Brain microvascular endothelial cell (primary cell): Measurements from ENCODE around the gene ATP9B.
"Not testable (repeated sequence)": the region's sequence is repeated elsewhere in the genome, so short reads cannot be mapped to it uniquely, and the experiment has no call there.

Experiments used
- DNase-seq: peaks from one replicate; pipeline ENCODE4 v3.0.0-alpha.2; 2020
- H3K27ac ChIP-seq: fragments of 250-450 bp; sonication (Bioruptor Pico); 2 replicates; pipeline ENCODE4 v1.5.1; 2020; ENCODE audit warnings: mild to moderate bottlenecking, moderate library complexity
- H3K27me3 ChIP-seq: fragments of 250-450 bp; sonication (Bioruptor Pico); replicated peaks from 2 replicates; pipeline ENCODE4 v1.5.1; 2020; ENCODE audit warnings: mild to moderate bottlenecking
- H3K36me3 ChIP-seq: fragments of 250-450 bp; sonication (Bioruptor Pico); replicated peaks from 2 replicates; pipeline ENCODE4 v1.5.1; 2020; ENCODE audit warnings: mild to moderate bottlenecking
- H3K4me3 ChIP-seq: 2 replicates; pipeline ENCODE4 v1.5.1; 2011; ENCODE audit warnings: low read depth, mild to moderate bottlenecking, control low read depth, low read length, moderate library complexity
- in situ Hi-C: cut with HindIII; loops from 2 replicates; pipeline ENCODE4 v1.10.0; 2017; ENCODE audit warnings: low sequenced_read_pairs, low pct_ligation_motif_present
- TF ChIP-seq, protein P1 (sequence below): IDR thresholded peaks from 2 replicates; pipeline ENCODE4 v1.5.1; 2011; ENCODE audit warnings: low read depth, mild to moderate bottlenecking, moderate library complexity, low read length, control low read depth, inconsistent platforms; ENCODE audit errors: missing control alignments

Gene ATP9B

DNA sequence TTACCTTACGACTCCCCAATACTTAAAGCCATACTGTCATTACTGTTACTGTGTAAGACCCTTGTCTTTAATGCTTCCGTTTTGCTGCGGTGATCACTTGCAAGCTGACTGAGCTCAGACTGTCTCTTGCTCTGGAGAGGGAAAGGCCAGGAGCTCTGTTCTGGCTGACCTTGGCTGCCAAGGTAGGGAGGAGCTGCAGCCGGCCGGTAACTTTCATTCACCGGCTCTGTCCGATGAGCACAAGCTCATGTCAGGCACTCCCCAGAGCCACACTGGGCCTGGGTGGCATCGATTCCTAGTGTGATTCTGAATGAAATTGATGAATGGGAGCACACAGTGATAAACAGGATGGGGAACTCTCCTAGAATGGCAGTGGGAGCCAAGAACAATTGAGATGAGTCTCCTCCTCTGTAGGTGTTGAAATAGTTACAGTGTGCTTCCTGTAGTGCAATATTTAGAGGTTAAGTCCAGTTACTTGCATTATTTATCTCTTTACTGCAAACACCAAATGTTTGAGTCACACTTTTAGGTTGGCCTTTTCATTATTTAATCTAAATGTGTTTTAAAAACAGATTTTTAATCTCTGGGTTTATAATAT is 100.9 kb downstream of the ATP9B start:
- no peak for DNase-seq
- H3K4me3 ChIP-seq = no peak overlapping the region
- no peak overlapping the region for H3K27ac ChIP-seq
- TF ChIP-seq, protein P1, sequence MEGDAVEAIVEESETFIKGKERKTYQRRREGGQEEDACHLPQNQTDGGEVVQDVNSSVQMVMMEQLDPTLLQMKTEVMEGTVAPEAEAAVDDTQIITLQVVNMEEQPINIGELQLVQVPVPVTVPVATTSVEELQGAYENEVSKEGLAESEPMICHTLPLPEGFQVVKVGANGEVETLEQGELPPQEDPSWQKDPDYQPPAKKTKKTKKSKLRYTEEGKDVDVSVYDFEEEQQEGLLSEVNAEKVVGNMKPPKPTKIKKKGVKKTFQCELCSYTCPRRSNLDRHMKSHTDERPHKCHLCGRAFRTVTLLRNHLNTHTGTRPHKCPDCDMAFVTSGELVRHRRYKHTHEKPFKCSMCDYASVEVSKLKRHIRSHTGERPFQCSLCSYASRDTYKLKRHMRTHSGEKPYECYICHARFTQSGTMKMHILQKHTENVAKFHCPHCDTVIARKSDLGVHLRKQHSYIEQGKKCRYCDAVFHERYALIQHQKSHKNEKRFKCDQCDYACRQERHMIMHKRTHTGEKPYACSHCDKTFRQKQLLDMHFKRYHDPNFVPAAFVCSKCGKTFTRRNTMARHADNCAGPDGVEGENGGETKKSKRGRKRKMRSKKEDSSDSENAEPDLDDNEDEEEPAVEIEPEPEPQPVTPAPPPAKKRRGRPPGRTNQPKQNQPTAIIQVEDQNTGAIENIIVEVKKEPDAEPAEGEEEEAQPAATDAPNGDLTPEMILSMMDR = no peak
- no peaks in the 10 kb centered on the region for H3K36me3 ChIP-seq
- no peaks in the 10 kb centered on the region for H3K27me3 ChIP-seq
- in situ Hi-C loops = no loop called here

DNA sequence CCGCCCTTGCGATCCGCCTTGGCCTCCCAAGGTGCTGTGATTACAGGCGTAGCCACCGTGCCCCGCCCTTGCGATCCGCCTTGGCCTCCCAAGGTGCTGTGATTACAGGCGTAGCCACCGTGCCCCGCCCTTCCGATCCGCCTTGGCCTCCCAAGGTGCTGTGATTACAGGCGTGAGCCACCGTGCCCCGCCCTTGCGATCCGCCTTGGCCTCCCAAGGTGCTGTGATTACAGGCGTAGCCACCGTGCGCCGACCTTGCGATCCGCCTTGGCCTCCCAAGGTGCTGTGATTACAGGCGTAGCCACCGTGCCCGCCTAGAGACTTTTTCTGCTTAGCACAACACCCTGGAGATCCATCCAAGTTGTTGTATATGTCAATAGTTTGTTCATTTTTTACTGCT is 103.1 kb downstream of the ATP9B start:
- in situ Hi-C loops, H3K36me3 ChIP-seq, DNase-seq, H3K27me3 ChIP-seq, H3K27ac ChIP-seq, H3K4me3 ChIP-seq: not testable (repeated sequence)

DNA sequence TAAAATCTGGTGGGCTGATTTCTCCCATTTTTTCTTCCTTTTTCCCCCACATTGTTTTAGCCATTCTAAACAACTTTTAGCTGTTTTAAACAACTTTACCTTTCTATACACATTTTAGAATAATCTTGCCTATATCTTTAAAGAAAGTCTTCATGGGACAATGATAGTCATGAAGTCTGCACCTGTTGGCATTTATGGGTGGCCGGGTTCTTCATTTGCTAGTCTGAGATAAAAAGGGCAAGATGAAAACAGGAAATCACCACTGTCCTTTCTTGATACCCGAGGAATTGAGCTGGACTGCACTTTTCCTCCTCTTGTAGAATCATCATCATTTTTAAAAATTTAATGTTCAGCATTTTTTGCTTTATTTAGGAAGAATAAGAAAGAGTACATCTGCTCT is 104.5 kb downstream of the ATP9B start:
- TF ChIP-seq, protein P1 = no peak
- Histone ChIP-seq H3K4me3 (no peak overlapping the region), H3K27ac (no peak overlapping the region), H3K36me3 (no peaks in the 10 kb centered on the region), H3K27me3 (no peaks in the 10 kb centered on the region)
- in situ Hi-C loops = no loop called here
- no peak for DNase-seq

DNA sequence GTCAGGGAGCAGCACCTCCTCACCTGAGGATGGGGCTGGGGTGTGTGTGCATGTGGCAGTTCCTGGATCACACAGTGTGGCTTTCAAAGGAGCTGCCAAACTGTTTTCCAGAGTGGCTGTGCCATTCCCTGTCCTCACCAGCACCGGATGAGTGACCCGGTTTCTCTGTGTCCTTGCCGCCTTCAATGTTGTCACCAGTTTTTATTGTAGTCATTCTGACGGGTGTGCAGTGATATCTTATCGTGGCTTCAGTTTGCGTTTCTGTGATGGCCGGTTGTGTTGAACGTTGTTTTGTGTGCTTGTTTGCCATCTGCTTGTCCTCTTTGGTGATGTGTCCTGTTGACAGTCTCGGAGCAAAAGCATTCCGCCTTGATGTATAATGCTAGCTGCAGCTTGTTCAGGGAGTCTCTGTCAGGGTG is 108.9 kb downstream of the ATP9B start:
- H3K4me3 ChIP-seq = no peak overlapping the region
- no peaks in the 10 kb centered on the region for H3K27me3 ChIP-seq
- no peak overlapping the region for H3K27ac ChIP-seq
- no peaks in the 10 kb centered on the region for H3K36me3 ChIP-seq
- in situ Hi-C loops = no loop called here
- TF ChIP-seq, protein P1 = no peak
- no peak for DNase-seq

DNA sequence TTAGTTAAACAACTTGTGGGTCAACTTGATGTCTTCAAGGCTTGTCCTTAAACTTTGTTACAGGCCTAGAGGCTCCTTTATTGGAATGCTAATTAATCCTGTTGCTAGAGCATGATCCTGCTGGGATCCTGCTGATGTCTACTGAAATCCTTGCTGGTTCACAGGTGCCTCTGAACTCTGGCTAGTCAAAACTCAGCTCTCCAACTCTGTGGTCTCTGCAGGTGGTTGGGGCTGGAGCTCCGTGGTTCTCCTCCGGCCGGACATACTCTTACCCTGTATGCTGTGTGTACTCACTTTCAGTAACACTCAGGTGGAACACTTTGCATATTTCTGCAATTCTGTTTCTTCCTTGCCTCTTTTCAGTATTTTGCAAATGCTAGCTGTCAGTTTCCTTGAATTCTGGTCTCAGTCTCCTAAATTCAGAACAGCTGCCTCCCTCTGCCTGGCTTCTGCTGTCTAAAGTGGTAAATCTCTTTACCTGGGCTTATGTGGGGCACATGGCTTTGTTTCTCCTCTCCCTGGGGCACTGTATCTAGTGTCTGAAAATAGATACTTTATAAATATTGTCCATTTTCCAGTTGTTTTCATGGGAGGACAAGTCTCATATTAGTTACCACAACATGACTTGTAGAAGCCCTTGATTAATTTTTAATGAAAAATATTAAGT is 113.0 kb downstream of the ATP9B start:
- Histone ChIP-seq H3K27me3 (no peaks in the 10 kb centered on the region), H3K27ac (no peak overlapping the region), H3K36me3 (no peaks in the 10 kb centered on the region), H3K4me3 (no peak overlapping the region)
- in situ Hi-C loops = no loop called here
- DNase-seq = no peak
- TF ChIP-seq, protein P1 = no peak

DNA sequence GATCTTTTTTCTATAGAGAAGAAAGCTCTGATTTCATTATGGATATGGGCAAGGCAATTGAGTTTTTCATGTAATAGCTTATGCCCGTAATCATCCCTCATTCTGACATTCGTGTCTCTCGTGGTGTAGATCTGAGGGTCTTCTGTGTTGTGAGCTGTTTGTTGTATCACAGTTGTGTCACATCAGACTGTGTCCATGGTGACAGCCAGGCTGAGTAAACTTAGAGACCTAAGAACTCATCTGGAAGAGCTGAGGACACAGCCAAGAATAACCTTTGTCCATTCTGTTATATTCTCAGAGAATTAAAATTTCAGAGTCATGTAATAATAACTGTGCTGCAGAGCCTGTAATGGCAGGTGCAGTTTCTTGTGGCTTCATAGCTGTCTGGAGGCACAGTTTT is 116.5 kb downstream of the ATP9B start:
- DNase-seq = no peak
- Histone ChIP-seq H3K36me3 (no peaks in the 10 kb centered on the region), H3K27ac (no peak overlapping the region), H3K27me3 (no peaks in the 10 kb centered on the region), H3K4me3 (no peak overlapping the region)
- TF ChIP-seq, protein P1 = no peak
- in situ Hi-C loops = no loop called here
